Testis (tissue), 3 donors: ENCODE measurements around the gene NOM1. TPM values are rescaled to one million over a fixed set of nuclear protein-coding genes. Genes with fewer than 3 reads are reported as not detected.

ENCODE experiments used
- DNase-seq: peaks from one replicate; pipeline ENCODE4 v3.0.0-alpha.2; 2019
- H3K27ac ChIP-seq, 2 donors: fragments of 200-600 bp; sonication (generic); one replicate each; pipeline ENCODE4 v1.5.1; 2019
- H3K27me3 ChIP-seq: fragments of 200-600 bp; sonication (generic); one replicate; pipeline ENCODE4 v1.5.1; 2019
- H3K36me3 ChIP-seq: fragments of 200-600 bp; sonication (generic); one replicate; pipeline ENCODE4 v1.5.1; 2017; ENCODE audit warnings: low read depth; ENCODE audit errors: missing control alignments
- H3K4me1 ChIP-seq: fragments of 200-600 bp; sonication (generic); one replicate; pipeline ENCODE4 v1.5.1; 2019
- H3K4me3 ChIP-seq, 2 donors: fragments of 200-600 bp; sonication (generic); one replicate each; pipeline ENCODE4 v1.5.1; 2017 to 2019
- H3K9me3 ChIP-seq: fragments of 200-600 bp; sonication (generic); one replicate; pipeline ENCODE4 v1.5.1; 2017
- POLR2A ChIP-seq: fragments of 450-650 bp; IDR thresholded peaks from one replicate; pipeline ENCODE4 v1.6.1; 2017; ENCODE audit warnings: antibody characterized with exemption, mild to moderate bottlenecking, moderate library complexity
- WGBS, 2 donors: methylation state at CpG; one replicate each; pipeline ENCODE4 v1.1.5; 2018; 5-methylcytosine and 5-hydroxymethylcytosine counted together
- intact Hi-C: fragments of 100-400 bp; cut with DNase I; formaldehyde crosslinking; loops from one replicate; pipeline ENCODE4 v1.15.1; 2023; ENCODE audit warnings: low total_unique reads
- polyA plus RNA-seq: library from polyadenylated mRNA; stranded (reverse); fragments of 350-450 nt; fragmentation: Illumina TruSeq; extraction: RNeasy Lipid Tissue Mini Kit (QIAGEN cat#74804); gene quantifications from one replicate; pipeline ENCODE4 v1.2.3, GENCODE V29; 2014; ENCODE audit warnings: low read depth, low replicate concordance; ENCODE audit not compliant: insufficient read depth
- total RNA-seq, 2 donors: library from RNA; depleted of rRNA; stranded (reverse); fragments of >200 nt; gene quantifications; one replicate each; pipeline ENCODE4 v1.2.3, GENCODE V29; 2016
- TF ChIP-seq, protein P1 (sequence below), 3 experiments: fragments of 450-650 bp in 2 of 3; fragments of 200-600 bp in 1 of 3; sonication (generic) in 1 of 3; IDR thresholded peaks; one replicate each; pipeline ENCODE4 v1.5.1; 2016 to 2019; ENCODE audit warnings: antibody characterized with exemption in 3 of 3, mild to moderate bottlenecking in 2 of 3, moderate library complexity in 1 of 3

The NOM1 gene
- total and polyA plus RNA-seq, 3 donors from 2014 or later = 20.2 to 47.1 (median 42.8) TPM

DNA sequence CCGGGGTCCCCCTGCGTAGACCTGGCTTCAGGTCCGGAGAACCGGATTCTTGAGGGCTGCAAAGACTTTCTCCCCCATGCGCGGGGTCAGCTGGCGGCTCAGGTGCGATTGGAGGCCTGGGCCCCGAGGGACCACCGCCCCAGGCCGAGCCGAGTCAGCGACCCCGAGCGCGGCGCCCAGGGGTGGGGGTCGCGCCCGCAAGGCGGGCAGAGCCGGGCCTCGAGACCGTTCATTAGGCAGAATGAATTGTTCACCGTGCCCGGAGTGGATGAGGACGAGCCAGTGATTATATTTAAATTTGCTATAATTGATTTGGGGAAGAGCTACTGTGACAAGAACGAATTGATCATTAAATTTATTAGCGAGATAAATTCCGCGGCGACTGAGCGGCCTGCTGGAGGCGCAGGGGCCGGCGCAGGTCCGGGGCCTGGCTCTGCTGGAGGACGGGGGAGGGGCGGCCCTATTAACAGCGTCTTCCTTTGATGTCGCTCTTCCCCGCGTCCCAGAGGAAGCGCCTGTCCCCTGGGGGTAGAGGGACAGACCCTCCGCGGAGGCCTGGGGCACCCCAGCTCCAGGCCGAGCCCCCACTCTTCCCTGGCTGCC lies 53.4 kb downstream of the NOM1 start:
- 6 to 8% methylated on average over 33 to 47 of the region's 47 CpGs for WGBS, 2 donors
- intact Hi-C loops = no loop called here

DNA sequence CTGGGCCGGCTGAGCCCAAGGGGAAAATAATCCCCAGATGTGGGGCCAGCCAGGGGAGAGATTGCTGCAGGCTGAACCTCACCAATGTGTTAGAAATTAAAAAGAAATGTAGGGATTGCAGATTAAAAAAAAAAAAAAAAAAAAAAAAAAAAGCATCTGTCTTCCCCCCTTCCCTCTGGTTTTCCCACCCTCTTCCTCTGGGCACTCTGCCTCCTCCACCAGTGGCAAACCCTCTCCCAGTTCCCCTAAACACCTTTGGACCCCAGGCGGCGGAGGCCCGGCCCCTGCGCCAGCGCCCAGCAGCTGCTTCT lies 53.9 kb downstream of the NOM1 start:
- H3K27me3 ChIP-seq = peaks cover 6% of the 10 kb centered on the region
- intact Hi-C loops = no loop called here
- no peaks in the 10 kb centered on the region for H3K36me3 ChIP-seq
- TF ChIP-seq, protein P1, sequence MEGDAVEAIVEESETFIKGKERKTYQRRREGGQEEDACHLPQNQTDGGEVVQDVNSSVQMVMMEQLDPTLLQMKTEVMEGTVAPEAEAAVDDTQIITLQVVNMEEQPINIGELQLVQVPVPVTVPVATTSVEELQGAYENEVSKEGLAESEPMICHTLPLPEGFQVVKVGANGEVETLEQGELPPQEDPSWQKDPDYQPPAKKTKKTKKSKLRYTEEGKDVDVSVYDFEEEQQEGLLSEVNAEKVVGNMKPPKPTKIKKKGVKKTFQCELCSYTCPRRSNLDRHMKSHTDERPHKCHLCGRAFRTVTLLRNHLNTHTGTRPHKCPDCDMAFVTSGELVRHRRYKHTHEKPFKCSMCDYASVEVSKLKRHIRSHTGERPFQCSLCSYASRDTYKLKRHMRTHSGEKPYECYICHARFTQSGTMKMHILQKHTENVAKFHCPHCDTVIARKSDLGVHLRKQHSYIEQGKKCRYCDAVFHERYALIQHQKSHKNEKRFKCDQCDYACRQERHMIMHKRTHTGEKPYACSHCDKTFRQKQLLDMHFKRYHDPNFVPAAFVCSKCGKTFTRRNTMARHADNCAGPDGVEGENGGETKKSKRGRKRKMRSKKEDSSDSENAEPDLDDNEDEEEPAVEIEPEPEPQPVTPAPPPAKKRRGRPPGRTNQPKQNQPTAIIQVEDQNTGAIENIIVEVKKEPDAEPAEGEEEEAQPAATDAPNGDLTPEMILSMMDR (IDR thresholded peaks at IDR 0.05) = no peak
- no peak for TF ChIP-seq POLR2A
- peaks cover 6% of the 10 kb centered on the region for H3K4me1 ChIP-seq
- H3K27ac ChIP-seq = no peak overlapping the region
- 4 to 11% methylated on average over 4 to 6 of the region's 6 CpGs for WGBS, 2 donors
- DNase-seq = no peak
- no peak overlapping the region for H3K4me3 ChIP-seq
- H3K9me3 ChIP-seq = no peaks in the 10 kb centered on the region

More for the DNA sequence above, 53.4 kb downstream of the NOM1 start:
- TF ChIP-seq, protein P1 (IDR thresholded peaks at IDR 0.05) = no peak
- TF ChIP-seq POLR2A = no peak
- no peak overlapping the region for H3K4me3 ChIP-seq
- H3K9me3 ChIP-seq = no peaks in the 10 kb centered on the region
- no peaks in the 10 kb centered on the region for H3K36me3 ChIP-seq
- H3K27me3 ChIP-seq = peaks cover 6% of the 10 kb centered on the region
- peak; percentile 12 for DNase-seq
- H3K27ac ChIP-seq = no peak overlapping the region
- H3K4me1 ChIP-seq = peaks cover 6% of the 10 kb centered on the region

DNA sequence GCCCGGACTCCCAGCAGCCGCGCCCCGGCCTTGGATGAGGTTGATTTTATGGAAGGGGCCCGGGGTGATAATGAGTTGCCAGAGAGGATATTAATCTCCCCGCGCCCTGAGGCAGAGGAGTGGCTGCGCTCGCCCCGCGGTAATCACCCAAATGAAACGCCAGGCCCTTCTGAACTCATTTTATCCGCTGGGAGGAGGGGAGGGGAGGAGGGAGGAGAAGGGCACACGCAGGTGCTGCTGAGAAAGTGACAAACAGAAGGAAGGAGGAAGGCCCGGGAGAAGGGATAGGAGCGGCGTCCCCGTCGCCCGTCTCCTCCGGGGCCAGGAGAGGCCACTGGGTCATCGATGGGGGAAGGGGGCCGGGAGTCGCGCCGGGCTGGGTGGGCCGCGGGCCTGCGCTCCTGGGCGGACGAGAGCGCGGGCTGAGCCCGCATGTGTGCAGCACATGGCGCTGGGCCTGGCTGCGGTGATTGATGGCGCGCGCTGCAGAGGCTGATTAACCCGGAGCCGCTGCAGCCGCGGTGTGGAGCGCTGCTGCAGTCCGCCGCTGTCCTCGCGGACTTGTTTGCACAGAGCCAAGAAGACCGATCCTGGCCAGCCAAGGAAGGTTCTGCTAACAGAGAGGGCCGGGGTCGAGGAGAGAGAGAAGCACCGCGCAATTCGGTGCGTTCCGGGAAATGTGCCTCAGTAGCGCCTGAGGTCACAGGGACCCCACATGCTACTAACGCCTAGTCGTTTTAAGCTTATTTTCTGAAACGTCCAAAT lies 54.4 kb downstream of the NOM1 start:
- no peak overlapping the region for H3K4me3 ChIP-seq
- H3K27ac ChIP-seq = no peak overlapping the region
- peaks cover 6% of the 10 kb centered on the region for H3K27me3 ChIP-seq
- H3K9me3 ChIP-seq = no peaks in the 10 kb centered on the region
- no peak for DNase-seq
- TF ChIP-seq, protein P1 (IDR thresholded peaks at IDR 0.05) = no peak
- TF ChIP-seq POLR2A = no peak
- WGBS, 2 donors = 3% methylated on average over 33 to 58 of the region's 60 CpGs
- intact Hi-C loops = no loop called here
- H3K4me1 ChIP-seq = peaks cover 6% of the 10 kb centered on the region
- no peaks in the 10 kb centered on the region for H3K36me3 ChIP-seq

DNA sequence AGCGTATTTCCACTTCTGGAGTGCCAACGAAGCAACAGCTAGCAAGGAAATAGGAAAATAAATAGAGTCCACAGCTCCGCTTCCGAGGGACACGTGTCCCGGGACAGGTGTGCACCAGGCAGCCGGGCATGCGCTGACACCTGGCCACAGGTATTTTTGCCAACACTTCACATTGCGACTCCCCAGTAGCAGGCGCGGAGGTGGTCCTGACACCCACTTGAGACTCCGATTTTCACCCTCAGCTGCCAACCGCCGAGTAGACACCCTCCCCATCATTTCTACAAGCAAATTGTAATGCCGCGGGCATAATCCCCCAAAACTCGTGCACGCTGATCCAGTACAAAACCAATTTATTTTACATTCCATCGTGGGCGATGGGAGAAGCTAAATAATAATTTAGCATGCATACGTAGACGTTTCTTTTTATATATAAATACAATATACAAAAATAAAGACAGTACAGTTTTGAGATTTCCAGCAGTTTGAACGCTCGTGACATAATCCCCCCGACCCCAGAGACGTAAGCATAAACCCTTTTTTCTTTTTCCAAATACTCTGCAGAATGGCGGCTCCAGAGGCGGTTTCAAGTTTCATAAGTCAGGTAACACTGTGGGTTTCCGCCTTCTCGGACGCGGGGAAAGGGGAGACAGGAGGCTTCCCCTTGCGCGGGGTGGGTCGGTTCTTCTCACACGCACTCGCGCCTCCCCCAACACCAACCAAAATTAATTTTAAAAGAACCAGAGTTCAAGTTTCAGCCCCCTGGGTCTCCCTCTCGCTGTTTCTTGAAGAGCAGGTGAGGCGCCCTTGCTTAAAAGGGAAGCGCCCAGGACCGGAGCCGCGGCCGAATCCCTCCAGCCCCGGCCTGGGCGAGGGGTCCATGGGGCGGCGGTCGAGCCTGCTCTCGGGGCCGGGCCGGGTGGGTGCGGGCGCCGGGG lies 55.3 kb downstream of the NOM1 start:
- H3K4me3 ChIP-seq = no peak overlapping the region
- DNase-seq = no peak
- peaks cover 6% of the 10 kb centered on the region for H3K4me1 ChIP-seq
- no peak for TF ChIP-seq POLR2A
- TF ChIP-seq, protein P1 (IDR thresholded peaks at IDR 0.05) = no peak
- H3K27ac ChIP-seq = no peak overlapping the region
- intact Hi-C loops = no loop called here
- H3K36me3 ChIP-seq = no peaks in the 10 kb centered on the region
- H3K9me3 ChIP-seq = no peaks in the 10 kb centered on the region
- 5 to 7% methylated on average over 39 to 45 of the region's 56 CpGs for WGBS, 2 donors
- peaks cover 6% of the 10 kb centered on the region for H3K27me3 ChIP-seq
